GM19455 (cell line): ENCODE data around the gene ARMH1.

Source experiments
- ATAC-seq: cut with Tn5 transposase; IDR thresholded peaks from one replicate; pipeline ENCODE4 v1.9.1; 2021; ENCODE audit not compliant: unreplicated experiment

ARMH1 gene

GRCh38 chr1:44674113-44675000 is at the start of gene ARMH1, which contains the start of gene TMEM53:
Gene ARMH1 (plus strand): TSS chr1:44674714. CDS start chr1:44689698, 14,984 bp downstream.
Gene TMEM53 (minus strand): TSS chr1:44674481. CDS start chr1:44674391, 90 bp downstream.
- ATAC-seq: peak; percentile 92

GRCh38 chr1:44625348-44625747 is 49.2 kb upstream of the ARMH1 start:
- ATAC-seq: no peak

- ATAC-seq: no peak
These were observed 45.4 kb upstream of the ARMH1 start for GRCh38 chr1:44628962-44629756.

- no peak for ATAC-seq
These were observed 44.4 kb upstream of the ARMH1 start for GRCh38 chr1:44630116-44630515.

- ATAC-seq: no peak
These were observed 43.2 kb upstream of the ARMH1 start for GRCh38 chr1:44631333-44631646.

GRCh38 chr1:44631647-44632539 is 42.6 kb upstream of the ARMH1 start:
- ATAC-seq: peak; percentile 83

DNA sequence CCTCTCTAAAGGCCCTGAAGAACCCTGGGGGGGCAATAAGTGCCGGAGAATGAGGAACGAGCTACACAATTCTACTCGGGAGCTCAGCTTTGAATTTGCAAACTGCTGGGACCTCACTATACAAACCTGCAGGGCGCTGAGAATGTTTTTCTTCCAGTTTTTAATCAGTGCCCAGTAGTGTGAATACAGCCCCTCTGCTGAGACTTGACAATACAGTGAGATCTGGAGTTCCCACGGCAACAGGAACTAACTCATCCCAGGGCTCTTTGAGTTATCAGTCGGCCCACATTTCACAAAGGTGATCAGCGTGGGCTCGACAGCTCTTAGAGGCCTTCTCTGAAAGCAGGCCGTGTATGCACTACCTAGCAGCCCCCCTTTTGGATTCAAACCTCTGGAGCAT is 41.9 kb upstream of the ARMH1 start:
- ATAC-seq: peak; percentile 2

DNA sequence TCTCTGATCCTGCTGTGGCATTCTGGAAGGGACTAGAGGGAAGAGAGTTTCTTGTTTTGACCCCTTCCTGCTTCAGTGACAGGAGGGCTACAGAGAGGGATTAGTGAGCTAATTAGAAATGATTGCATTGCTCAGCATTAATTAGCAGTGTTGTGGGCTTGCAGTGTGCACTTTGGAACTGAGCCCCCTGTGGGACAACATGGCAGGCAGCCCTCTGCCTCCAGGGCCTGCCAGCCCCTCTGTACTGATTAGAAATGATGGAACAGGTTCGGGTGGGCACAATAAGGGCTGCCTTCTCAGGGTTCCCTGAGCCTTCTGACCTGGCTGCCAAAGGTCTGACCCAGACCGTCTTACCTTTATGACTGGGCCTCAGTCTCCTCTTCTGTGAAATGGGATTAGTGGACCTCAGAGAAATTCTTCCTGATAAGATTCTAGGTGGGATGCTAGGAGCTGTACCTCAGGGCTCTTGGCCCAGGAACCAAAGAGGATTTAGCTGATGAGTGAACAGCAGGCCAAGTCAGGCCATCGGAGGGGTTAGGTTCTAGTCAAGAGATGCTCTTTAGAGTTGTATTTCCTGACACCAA is 39.8 kb upstream of the ARMH1 start:
- ATAC-seq: no peak

DNA sequence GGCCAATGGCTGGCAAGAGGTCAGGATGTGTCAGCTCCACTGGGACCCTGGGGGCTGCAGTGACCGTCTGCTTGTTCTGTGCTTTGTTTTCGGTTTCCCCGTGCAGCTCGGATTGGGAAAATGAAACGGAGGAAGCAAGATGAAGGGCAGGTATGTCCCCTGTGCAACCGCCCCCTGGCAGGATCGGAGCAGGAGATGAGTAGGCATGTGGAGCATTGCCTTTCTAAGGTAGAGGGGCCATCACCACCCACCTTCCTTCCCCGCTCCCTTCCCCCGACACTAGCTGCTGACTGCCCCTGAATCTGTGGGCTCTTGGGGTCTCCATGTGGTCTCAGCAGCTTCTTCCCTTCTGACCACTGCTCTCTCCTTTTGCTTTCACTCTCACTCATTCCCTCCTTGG is 39.1 kb upstream of the ARMH1 start:
- ATAC-seq: no peak

DNA sequence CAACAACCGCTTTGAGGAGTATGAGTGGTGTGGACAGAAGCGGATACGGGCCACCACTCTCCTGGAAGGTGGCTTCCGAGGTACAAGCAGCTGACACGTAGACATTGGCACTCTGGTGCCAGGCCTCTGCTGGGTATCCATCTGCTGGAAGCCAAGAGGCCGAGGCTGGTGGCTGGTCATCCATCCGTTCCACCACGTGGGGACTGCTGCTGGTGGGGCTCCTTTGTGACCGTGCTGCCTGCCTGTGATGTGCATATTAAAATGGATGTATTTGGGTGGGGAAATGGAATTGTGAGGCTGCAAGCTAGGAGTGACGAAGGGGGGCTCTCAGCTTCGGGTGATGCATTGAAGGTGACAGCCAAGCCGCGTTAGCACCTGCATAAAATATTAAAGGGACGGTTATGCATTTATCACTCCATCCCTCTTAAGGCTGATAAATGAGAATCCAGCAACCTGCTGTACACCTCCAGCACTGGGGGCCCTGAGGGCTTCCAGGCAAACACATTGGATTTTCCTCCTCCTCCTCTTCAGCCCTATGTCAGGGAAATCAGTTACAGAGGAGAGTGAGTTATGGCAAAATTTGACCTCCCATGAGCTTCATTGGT is 38.3 kb upstream of the ARMH1 start:
- ATAC-seq: no peak

DNA sequence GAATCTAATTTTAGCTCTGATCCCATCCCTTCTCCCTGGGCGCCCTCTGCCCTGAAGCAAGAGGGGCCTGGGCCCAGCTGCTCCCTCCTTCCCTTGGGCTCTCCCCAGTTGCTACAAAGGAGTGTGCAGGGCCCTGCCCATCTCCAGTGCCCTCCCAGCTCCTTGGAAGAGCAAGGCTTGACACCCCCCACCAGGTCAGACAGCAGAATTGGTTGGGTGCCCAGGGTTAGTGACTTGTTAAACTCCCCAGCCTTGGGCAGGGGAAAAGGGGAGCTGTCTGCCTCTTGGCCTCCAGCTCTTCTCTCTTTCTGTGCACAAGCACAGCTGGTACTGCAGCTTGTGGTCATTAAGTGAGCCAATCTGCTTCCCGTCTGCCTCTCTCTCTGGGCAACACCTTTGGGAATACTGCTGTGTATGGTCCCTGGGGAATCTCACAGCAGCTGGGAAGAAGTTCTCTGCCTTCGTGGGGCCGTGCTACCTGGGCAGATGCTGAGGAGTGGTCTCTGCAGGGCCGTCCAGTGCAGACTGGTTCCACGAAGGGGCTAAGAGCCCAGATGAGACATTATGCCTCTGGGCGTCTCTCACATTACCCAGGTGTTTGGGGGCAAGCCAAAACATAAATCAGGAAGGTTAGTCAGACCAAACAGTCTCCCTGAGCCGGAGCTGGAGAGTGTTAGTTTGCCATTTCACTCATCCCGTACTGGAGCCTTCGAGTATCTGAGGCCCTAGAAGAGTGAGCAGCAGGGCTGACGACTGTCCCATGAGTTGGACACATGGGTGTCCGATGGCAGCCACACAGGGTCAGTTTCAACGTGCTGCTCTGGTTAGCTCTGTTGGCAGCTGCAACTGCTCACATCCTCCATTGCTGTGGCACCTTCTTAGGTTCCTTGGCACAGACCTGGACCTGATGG is 37.6 kb upstream of the ARMH1 start:
- ATAC-seq: no peak

GRCh38 chr1:44637702-44638411 is 36.7 kb upstream of the ARMH1 start:
- no peak for ATAC-seq

DNA sequence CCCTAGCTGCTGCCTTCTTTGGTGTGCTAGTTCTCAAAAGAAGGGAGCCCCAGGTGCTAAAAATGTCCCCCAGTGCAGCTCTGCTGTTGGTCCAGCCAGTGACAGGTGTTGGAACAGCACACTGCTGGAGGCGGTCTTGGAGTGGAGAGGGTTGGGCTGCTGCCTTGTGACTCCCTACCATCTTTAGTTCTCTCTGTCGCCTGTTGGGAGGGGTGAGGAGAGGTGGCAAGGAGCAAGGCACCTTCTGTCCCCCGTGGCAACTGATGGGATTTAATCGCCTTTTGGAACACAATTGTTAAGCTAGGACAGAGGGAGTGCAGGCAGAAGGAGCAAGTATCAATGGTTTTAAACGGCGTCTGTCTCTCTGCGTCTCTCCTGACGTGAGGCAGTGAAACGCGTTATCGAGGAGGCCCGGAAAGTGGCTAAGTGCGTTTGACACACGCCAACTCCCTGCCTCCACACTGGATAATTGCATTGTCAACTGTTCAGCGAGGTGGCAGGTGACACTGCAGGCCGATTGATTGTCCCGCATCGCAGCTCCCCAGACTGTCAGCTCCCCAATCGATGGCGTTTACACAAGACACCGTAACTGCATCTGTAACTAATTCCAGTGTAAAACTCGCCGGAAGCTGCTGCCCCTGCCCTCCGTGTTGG is 34.2 kb upstream of the ARMH1 start:
- no peak for ATAC-seq

DNA sequence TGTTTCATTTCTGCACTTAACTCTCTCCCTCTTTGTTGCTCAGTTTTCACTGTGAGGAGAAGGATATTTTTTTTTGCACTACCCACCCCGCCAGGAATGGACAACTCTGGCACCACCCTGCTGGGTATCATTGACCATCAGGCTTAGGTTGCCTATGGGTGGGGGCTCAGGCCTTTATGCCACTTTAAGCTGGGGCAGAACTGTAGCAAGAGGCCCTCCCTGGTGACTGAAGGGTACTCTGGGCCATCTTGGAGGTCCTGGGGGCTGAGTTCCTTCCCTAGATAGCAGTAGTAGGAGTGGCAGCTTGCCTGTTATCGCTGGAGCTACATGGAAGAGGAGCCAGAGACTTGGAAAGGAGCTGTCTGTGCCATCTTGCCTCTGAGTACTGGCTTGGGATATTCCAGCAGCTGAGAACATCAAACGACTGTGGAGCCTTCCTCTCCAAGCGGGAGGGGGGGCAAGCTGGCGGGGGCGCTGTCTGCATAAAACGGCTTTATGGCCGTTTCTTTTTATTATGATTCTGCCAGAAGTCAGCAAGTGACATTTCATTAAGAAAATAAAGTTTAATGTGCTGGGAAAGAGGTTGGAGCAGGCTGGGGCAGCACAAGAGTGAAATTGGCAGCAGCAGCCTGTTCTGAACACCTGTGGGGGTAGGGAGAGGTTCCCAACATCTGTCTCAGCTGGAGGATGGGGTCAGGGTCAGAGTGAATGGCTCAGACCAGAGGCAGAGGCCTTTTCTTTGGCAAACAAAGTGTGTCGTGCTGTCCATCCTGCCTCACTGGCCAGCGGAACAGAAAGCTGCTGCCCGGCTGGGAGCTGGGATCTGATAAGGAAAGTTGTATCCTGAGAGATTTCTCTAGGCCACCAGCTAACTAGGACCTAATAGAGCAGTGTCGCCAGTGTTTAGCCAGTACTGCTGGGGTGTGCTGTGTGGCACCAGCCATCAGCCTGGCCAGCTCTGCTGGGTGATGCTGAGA is 33.1 kb upstream of the ARMH1 start:
- no peak for ATAC-seq

- no peak for ATAC-seq
These were observed 32.3 kb upstream of the ARMH1 start for GRCh38 chr1:44642255-44642654.

DNA sequence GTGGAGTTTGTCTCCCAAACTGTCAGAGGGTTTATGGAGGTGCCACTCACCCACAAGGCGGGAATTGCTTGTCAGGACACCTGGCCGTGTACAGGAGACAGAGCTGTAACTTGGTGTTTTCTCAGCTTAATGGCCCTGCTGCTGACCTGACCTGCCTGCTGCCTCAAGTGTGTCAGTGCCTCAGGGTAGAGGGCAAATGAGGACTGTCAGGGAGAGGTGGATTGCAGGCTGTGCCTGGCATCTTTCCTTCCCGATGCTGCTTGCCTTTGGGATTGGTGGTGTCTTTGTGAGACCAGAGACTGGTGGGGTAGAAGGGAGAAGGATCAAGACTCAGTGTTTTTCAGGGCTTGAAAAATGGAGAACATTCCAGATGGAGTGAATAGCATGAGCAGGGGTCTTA is 31.6 kb upstream of the ARMH1 start:
- ATAC-seq: no peak

DNA sequence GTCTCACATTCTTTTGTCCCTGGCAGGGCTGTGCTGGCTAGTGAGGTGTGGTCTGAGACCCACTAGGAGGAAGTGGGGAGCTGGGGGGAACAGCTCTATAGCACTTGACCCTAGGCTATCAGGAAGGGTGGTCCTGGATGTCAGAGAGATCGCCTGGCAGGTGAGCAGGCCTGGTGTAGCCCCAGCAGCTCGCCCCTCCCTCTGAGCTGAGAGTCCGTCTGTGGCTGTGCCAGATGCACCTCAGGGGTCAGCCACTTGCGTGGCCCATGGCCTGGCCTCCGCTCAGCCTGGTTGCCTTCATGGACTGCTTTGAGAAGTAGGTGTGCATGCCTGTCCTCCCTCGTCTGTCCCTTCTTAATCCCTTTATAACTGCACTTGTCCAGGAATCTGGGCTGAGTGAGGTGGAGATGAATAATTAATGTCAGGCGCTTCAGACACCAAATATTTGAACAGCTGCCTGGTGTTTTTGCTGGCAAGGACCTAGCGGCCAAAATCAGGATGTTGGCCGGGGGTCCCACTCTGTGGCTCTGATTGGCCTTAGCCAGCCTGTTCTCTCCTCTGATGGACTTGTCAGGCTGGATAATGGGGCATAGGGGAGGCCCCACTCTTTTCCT is 30.7 kb upstream of the ARMH1 start:
- ATAC-seq: no peak
